ENCODE measurements around the gene SLC9A9. TPM values are rescaled to one million over a fixed set of nuclear protein-coding genes. Genes with fewer than 3 reads are reported as not detected.

SLC9A9 gene
- total and polyA plus RNA-seq, 10 of the 15 experiments (the other 5 are each of a cell fraction or from before 2014, with no cell fraction given) = 3.5 to 14.2 (median 9.3) TPM

DNA sequence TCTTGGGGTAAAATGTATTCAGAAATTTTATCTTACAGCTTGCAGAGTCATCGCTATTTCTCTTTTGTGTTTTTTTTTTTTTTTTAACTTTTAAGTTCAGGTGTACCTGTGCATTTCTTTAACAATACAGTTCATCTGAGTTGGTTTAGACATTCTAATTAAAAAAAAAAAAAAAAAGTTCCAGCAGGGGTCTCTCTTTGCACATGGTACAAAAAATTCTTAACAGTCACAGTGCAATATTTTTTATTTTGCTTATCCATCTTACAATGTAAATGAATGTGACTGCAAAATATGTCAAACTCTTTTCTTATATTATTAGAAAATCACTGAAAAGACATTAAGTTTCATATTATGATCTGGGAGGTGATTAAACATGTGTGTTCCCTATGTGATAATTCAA is 47.5 kb upstream of the SLC9A9 start:
- Histone ChIP-seq H2AFZ (ENCODE audit: control insufficient read depth, low read depth, low read length) (no peak overlapping the region), H3K4me1 (ENCODE audit: control insufficient read depth, insufficient read depth, low read length) (no peaks in the 10 kb centered on the region), H3K4me2 (ENCODE audit: control insufficient read depth, insufficient read depth) (no peak overlapping the region), H3K36me3 (ENCODE audit: control insufficient read depth in 2 of 2, insufficient read depth in 2 of 2, low read length in 1 of 2) (no peaks in the 10 kb centered on the region), H3K79me2 (ENCODE audit: control insufficient read depth, insufficient read depth, low read length) (no peaks in the 10 kb centered on the region), H3K27me3 (replicated peaks in 1 of 2; ENCODE audit: control insufficient read depth in 2 of 2, insufficient read depth in 2 of 2, low read length in 1 of 2) (0 out of 4 replicates have a peak, but pooled peaks cover 0 to 2% of the 10 kb centered on the region in 2 experiments), H3K9me3 (replicated peaks; ENCODE audit: control insufficient read depth, insufficient read depth, low read length) (no peaks in the 10 kb centered on the region), H3K27ac (ENCODE audit: control insufficient read depth, insufficient read depth) (no peak overlapping the region), H3K9ac (ENCODE audit: control insufficient read depth, insufficient read depth, low read length) (no peak overlapping the region), H4K20me1 (ENCODE audit: control insufficient read depth, insufficient read depth) (no peaks in the 10 kb centered on the region), H3K4me3 (no peak overlapping the region)
- intact Hi-C loops (cut with micrococcal nuclease; ENCODE audit: unreplicated experiment) (loop anchor here (2.0 to 10.0 kb wide), 3 partner anchors 55 to 879 kb away; no protein-coding TSS in a partner anchor), in situ Hi-C loops (cut with MboI) (loop anchor here (10.0 kb wide), 1 partner anchor 59 kb away; no protein-coding TSS in a partner anchor)
- WGBS (ENCODE audit: insufficient coverage, insufficient replicate concordance, low lambda C conversion rate, missing lambda C conversion rate) = 71% methylated on average over 1 of the region's 1 CpG
- BruUV-seq (replicated peaks) = no TSS peak
- ChIA-PET RAD21 (ENCODE audit: unreplicated experiment) (interaction anchor here (0.7 to 1.5 kb wide), 2 partner anchors 10 to 55 kb away, joined by 4 to 6 read pairs; no protein-coding TSS in a partner anchor), SMC1A (ENCODE audit: uncharacterized antibody, unreplicated experiment) (interaction anchor here (0.6 to 0.7 kb wide), 3 partner anchors 66 to 1759 kb away, joined by 3 to 4 read pairs (median 3); no protein-coding TSS in a partner anchor), POLR2A (no interaction called here), CTCF (interaction anchor here (0.6 to 4.6 kb wide), 7 partner anchors 11 to 602 kb away, joined by 3 to 37 read pairs (median 4); no protein-coding TSS in a partner anchor)
- no peak for DNase-seq (ENCODE audit: low read depth, low spot score)
- ATAC-seq = 0 out of 3 replicates have a peak, but pooled peaks have one; percentile 35
- peak; percentile 64 for TF ChIP-seq RAD21 (IDR thresholded peaks at IDR 0.05; ENCODE audit: insufficient read depth, low read depth, low read length)
- no peak for TF ChIP-seq NFYA (IDR thresholded peaks at IDR 0.05; ENCODE audit: borderline replicate concordance, low read depth, low read length)
- peak; percentile 39; the same call in 1 of the 2 replicates for TF ChIP-seq SMC3 (IDR thresholded peaks at IDR 0.05; ENCODE audit: borderline replicate concordance, low read length)
- FAIRE-seq = no peak

DNA sequence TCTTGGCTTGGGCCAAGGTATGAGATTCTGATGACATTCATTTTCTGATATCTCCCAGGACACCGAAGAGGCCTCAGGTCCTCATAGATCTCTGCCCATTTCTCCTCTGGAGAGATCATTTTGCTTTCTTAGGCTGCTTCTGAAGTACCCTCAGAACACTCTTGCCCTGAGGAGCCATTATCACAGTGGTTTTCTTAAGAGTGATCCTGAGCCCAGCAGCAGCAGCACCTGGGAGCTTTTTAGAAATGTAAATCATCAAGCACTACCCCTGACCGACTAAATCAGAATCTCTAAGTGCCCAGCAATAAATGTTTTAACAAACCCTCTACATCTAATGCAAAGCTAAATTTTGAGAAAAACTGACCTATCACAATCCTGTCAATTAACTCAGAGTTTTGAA is 40.6 kb upstream of the SLC9A9 start:
- no peak for DNase-seq (ENCODE audit: low read depth, low spot score)
- Histone ChIP-seq H3K27me3 (replicated peaks in 1 of 2; ENCODE audit: control insufficient read depth in 2 of 2, insufficient read depth in 2 of 2, low read length in 1 of 2) (0 out of 4 replicates have a peak, but pooled peaks cover 0 to 2% of the 10 kb centered on the region in 2 experiments), H3K9me3 (replicated peaks; ENCODE audit: control insufficient read depth, insufficient read depth, low read length) (no peaks in the 10 kb centered on the region), H3K27ac (ENCODE audit: control insufficient read depth, insufficient read depth) (no peak overlapping the region), H3K36me3 (ENCODE audit: control insufficient read depth in 2 of 2, insufficient read depth in 2 of 2, low read length in 1 of 2) (no peaks in the 10 kb centered on the region), H3K4me1 (ENCODE audit: control insufficient read depth, insufficient read depth, low read length) (no peaks in the 10 kb centered on the region), H4K20me1 (ENCODE audit: control insufficient read depth, insufficient read depth) (no peaks in the 10 kb centered on the region), H3K79me2 (ENCODE audit: control insufficient read depth, insufficient read depth, low read length) (no peaks in the 10 kb centered on the region), H3K4me2 (ENCODE audit: control insufficient read depth, insufficient read depth) (no peak overlapping the region), H2AFZ (ENCODE audit: control insufficient read depth, low read depth, low read length) (no peak overlapping the region), H3K4me3 (no peak overlapping the region), H3K9ac (ENCODE audit: control insufficient read depth, insufficient read depth, low read length) (no peak overlapping the region)
- RAD21 ChIA-PET (ENCODE audit: unreplicated experiment) = no interaction called here
- SMC1A ChIA-PET (ENCODE audit: uncharacterized antibody, unreplicated experiment) = no interaction called here
- FAIRE-seq = no peak
- CTCF ChIA-PET = interaction anchor here (1.8 kb wide), 1 partner anchor 61 kb away, joined by 7 read pairs; no protein-coding TSS in a partner anchor
- intact Hi-C loops (cut with micrococcal nuclease; ENCODE audit: unreplicated experiment) (no loop called here), in situ Hi-C loops (cut with MboI) (no loop called here)
- TF ChIP-seq, protein P1, sequence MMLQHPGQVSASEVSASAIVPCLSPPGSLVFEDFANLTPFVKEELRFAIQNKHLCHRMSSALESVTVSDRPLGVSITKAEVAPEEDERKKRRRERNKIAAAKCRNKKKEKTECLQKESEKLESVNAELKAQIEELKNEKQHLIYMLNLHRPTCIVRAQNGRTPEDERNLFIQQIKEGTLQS (IDR thresholded peaks at IDR 0.05; ENCODE audit: borderline replicate concordance, extremely low read depth, low read depth, low read length) = no peak
- TF ChIP-seq SRF (IDR thresholded peaks at IDR 0.05; ENCODE audit: low read depth in 2 of 2, low read length in 2 of 2) = no peak
- no peak for TF ChIP-seq HDGF (IDR thresholded peaks at IDR 0.05)
- TF ChIP-seq TAF1 (IDR thresholded peaks at IDR 0.05; ENCODE audit: borderline replicate concordance, low read depth, low read length) = no peak
- no peak for TF ChIP-seq RUNX3 (IDR thresholded peaks at IDR 0.05; ENCODE audit: low read length)
- no peak for TF ChIP-seq ZSCAN29 (IDR thresholded peaks at IDR 0.05)
- no peak for TF ChIP-seq MEF2A (IDR thresholded peaks at IDR 0.05; ENCODE audit: insufficient read depth, low read depth, low read length)
- TF ChIP-seq YY1 (IDR thresholded peaks at IDR 0.05; ENCODE audit: low read depth, low read length) = no peak
- no peak for TF ChIP-seq USF2 (IDR thresholded peaks at IDR 0.05; ENCODE audit: borderline replicate concordance, low read depth, low read length)
- ATAC-seq = no peak
- POLR2A ChIA-PET = no interaction called here
- 80% methylated on average over 2 of the region's 2 CpGs for WGBS (ENCODE audit: insufficient coverage, insufficient replicate concordance, low lambda C conversion rate, missing lambda C conversion rate)
- BruUV-seq (replicated peaks) = no TSS peak
